G401 (cell line): ENCODE measurements around the gene ARHGAP25. TPM values are rescaled to one million over a fixed set of nuclear protein-coding genes. Genes with fewer than 3 reads are reported as not detected.

Experiments
- DNase-seq: peaks from one replicate; pipeline ENCODE4 v3.0.0-alpha.2; 2015; ENCODE audit warnings: low spot score
- in situ Hi-C: cut with HindIII; loops from 2 replicates; pipeline ENCODE4 v1.10.0; 2016; ENCODE audit warnings: low sequenced_read_pairs, mixed read lengths
- total RNA-seq: library from RNA; depleted of rRNA; stranded (reverse); fragments of >200 nt; shearing (Covaris generic); gene quantifications from 2 replicates; pipeline ENCODE4 v1.2.3, GENCODE V29; 2014

Gene ARHGAP25
- total RNA-seq, 1 experiment from 2014 or later, result not detected

DNA sequence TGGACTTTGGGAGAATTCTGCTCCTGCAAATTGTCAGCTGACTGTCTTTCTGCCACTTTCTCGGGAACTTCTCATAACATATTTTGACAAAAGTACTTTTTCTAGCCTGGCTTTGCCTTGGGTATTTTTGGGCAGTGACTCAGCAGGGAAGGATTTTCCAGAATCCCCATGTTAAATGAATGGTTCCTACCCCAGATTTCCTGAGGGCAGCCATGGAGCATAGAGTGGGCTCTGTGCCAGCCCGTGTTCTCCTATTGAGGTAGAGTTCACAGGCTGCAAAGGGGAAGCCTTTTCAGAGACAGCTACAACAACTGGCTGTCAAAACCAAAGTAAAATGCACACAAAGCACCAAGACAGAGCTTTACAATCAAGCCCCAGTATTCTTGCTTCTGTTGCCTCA lies 76.8 kb downstream of the ARHGAP25 start:
- no peak for DNase-seq
- in situ Hi-C loops, result no loop called here

DNA sequence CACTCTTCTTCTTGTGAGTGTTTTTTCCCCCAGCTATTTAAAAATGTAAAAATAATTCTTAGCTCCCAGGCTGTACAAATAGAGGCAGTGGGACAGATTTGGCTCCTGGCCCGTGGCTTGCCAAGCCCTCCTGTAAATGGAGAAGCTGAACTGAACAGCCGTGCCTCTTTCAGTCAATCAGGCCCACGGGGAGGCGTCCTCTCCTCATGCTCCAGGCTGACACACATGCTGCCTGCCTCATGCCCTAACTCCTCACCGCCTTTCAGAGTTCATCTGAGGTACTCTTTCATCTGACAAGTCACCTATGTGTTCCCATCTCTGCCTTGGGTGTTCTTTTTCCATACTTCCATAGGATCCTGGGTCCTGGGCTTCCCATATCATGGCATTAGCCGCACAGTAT lies 77.6 kb downstream of the ARHGAP25 start:
- in situ Hi-C loops, result no loop called here
- DNase-seq, result no peak

DNA sequence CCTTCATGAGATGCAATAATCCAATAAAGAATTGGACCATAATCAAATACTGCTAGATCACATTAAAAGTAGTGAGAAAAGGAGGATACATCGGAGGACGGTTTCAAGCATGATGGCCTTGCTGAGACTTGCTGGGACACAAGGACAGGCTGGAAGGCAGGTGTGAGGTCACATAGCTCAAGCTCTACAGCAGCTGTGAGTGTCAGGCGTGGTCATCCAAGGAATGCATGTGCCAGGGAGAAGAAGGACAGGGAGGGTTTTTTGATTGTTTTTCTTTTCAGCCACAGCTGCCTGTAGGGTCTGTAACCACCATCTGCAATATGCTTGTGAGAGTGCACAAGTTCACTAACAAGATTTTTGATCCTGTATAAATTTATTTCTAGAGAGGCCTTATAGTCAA lies 79.0 kb downstream of the ARHGAP25 start:
- DNase-seq, result no peak
- in situ Hi-C loops, result no loop called here

DNA sequence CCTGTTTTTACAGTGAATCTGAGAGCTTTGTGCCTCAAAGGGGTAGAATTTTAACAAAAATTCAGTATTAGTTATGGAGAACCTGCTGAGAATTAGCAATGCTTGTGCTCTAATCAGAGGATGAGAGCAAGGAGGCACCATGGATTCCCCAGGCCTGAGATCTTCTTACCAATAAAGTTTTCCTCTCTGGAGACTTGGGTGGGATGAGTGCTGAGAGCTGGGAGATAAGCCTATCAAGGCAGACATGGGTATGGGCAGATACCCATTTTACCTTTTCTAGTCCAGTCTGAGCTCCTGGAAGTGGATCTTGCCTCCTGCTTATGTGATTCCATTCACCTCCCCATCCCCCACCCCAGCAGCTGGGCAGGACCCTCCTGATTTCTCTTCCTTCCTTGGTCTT lies 82.7 kb downstream of the ARHGAP25 start:
- no peak for DNase-seq
- in situ Hi-C loops, result no loop called here

DNA sequence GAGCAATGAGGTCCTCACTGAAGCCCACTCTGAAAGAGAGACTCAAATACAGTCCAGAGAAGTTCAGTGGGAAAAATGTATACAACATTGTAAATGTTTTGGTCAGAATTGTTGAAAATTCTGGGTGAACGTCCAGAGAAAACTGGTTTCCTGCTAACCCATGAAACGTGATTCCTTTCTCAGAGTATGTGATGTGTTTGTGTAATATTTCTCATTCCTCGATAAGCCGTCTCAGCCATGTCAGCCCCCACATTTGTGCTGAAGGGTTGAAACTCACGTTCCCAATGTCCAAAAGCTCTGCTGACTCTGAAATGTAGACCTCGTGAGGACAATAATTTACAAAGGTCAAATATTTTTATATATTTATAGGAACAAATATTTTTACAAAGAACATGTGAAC lies 84.9 kb downstream of the ARHGAP25 start:
- in situ Hi-C loops, result no loop called here
- no peak for DNase-seq

DNA sequence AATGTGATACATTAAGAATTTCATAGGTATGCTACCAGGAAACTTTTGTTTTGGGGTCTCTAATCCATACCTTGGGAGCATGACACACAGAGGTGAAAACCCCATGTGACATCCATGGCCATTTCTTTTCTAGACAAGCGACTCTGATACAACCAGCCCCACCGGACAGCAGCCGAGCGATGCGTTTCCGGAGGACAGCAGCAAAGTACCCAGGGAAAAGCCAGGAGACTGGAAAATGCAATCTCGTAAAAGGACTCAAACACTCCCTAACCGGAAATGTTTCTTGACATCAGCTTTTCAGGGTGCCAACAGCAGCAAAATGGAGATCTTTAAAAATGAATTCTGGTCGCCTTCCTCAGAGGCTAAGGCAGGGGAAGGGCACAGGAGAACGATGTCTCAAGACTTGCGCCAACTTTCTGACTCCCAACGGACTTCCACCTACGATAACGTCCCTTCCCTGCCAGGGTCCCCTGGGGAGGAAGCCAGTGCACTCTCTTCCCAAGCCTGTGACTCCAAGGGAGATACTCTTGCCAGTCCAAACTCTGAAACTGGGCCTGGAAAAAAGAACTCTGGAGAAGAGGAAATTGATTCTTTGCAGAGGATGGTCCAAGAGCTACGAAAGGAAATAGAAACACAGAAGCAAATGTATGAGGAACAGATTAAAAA lies 87.7 kb downstream of the ARHGAP25 start:
- in situ Hi-C loops, result no loop called here

DNA sequence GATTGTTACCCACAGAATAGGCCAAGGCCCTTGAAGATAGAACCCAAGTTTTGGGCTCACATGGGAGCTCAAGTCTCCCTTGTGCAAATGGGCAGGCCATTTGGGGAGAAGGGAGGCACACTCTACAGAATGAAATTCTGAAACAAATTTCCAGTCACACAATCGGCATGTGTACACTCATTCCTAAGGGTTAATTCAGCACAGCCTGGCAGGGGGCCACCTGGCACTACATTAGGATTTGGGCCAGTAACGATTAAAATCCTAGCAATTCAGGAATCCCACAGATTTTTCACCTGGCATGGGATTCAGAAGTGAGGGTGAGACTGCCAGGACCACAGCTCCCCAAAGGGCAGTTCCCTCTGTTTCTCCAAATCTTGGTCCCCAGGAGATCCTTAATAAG lies 90.2 kb downstream of the ARHGAP25 start:
- in situ Hi-C loops, result no loop called here
- DNase-seq, result no peak

More for the DNA sequence above, 87.7 kb downstream of the ARHGAP25 start:
- no peak for DNase-seq

DNA sequence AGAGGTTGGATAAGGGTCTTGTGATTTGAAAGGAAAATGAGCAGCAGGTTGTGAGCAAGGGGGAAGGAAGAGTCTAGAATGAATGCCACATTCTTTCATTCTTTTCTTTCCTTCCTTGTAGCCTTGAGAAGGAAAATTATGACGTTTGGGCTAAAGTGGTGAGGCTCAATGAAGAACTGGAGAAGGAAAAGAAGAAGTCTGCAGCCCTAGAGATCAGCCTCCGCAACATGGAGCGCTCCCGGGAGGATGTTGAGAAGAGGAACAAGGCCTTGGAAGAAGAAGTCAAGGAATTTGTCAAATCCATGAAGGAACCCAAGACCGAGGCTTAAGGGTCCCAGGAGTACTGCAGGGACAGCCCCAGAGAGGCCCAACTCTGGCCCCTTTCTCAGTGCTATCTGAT lies 91.3 kb downstream of the ARHGAP25 start:
- in situ Hi-C loops, result no loop called here
- DNase-seq, result no peak

DNA sequence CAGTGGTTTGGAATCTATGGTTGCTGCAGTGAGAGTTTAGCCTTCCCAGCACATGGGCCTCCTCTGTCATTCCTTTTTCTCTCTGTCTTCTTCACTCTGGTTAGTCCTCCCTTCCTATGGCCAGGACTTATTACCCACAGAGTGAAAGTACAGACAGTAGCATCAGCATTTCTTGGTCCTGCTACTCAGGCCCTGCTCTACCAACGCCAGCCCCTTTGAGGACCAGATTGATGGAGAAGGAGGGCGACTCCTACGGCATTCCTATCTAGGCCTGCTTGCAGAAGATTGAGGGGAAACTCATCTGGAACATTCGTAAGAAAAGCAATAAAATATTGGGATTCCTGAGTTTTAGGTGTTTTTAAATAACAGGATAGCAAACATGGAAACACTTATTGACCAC lies 93.1 kb downstream of the ARHGAP25 start:
- no peak for DNase-seq

DNA sequence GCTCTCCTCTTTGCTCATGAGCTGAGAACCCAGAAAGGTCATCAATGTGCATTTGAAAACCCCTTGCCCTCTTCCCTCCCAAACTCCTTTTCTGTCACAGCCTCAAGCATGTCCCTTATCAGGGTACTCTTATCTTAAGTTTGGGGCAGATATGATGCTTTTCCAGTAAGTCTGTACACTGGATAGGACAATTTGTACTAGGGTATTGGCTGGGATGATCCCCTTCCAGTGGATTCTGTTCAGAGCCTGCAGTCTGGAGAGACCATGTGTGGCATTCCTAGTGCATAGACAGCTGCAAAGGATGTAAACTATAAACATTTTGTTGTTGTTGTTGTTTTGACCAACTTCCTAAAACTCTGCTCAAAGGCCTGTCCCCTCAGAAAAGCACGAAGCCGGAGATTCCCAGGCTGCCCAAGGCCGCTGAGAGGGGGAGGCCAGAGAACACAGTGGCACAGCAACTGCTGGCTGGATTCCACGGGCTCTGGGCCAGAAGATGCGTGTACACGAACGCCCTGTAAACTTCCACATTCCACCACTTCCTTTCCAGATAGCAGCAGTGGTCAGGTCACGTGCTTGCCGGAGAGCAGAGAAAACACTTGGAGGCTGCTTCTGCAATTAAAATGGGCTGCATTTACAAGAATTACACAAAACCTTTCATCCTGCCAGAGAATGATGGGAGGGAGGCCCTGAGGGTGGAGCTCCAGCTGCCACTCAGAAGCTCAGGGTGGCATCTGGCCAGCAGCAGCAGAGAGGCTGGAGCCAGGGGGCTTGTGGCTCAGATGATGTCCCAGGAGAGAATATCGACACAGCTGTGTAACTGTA lies 94.5 kb downstream of the ARHGAP25 start:
- in situ Hi-C loops, result no loop called here
- DNase-seq, result peak; percentile 30

More for the DNA sequence above, 93.1 kb downstream of the ARHGAP25 start:
- in situ Hi-C loops, result no loop called here

DNA sequence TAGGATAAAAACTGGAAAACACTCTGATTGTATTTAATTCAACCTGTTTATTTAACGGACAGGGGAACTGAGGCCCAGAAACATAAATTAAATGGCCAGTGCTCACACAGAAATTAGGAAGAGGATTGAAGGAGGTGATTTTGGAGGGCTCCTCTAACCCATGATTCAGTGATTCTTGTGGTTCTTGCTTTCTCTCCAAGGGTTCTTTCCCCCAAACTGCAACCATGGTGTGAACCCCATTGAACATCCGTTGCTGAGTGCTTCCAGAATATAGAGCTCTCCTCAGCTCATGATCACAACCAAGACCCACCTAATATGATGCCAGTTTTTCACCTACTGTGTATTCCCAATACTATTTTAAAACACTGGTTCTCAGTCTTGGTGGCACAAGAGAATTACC lies 95.1 kb downstream of the ARHGAP25 start:
- in situ Hi-C loops, result no loop called here
- DNase-seq, result no peak

DNA sequence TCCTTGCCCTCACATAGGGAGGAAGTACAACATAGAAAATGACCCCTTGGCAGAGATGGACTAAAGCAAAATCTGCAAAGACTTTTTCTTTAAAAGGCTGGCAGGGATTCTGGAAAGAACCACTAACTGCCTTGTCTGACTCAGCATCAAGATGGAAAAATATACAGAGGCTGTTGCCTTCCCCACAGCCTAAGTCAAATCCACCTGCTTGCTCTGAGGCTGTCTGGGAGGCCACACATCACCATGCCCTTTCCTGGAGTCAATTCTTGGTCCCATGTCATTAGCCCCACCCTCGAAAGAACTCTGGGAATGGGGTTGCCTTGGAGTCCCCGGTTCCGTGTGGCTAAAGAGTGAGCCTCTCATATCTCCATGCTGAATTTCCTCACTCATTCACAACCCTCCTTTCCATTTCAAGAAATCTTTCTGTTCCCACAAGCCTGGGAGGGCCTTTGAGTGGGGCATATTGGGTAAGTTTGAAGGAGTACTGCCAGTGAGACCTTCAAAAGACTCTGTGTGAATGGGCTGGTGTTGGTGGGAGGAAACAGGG lies 97.1 kb downstream of the ARHGAP25 start:
- DNase-seq, result no peak
- in situ Hi-C loops, result no loop called here

DNA sequence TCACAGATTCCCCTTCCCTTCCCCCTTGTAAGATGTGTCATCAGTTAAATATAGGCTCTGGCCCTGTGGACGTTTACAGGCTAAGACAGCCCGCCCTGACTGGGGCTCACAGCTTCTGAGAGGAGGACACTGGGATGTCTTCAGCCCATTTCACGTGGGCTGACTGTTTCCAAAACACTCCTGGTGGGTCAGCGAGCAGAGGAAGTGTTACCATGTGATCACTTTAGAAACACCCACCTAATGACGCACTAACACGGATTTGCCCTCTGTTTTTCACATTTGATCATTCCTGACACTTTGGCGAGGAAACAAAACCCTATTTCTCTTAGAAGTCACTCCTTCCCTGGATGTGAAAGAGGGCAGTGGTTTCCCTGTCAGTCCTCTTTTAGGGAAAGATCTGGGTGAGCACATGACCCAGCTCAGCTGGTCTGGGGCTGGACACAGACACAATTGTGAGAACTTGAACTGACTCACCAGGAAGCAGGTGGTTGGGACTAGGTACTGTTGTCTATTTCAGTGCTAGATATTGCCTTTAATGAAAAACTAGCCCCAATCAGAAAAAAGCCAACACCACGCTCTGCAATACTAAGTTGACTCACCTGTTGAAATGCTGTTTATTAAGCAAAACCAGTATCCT lies 97.7 kb downstream of the ARHGAP25 start:
- no peak for DNase-seq
- in situ Hi-C loops, result no loop called here

DNA sequence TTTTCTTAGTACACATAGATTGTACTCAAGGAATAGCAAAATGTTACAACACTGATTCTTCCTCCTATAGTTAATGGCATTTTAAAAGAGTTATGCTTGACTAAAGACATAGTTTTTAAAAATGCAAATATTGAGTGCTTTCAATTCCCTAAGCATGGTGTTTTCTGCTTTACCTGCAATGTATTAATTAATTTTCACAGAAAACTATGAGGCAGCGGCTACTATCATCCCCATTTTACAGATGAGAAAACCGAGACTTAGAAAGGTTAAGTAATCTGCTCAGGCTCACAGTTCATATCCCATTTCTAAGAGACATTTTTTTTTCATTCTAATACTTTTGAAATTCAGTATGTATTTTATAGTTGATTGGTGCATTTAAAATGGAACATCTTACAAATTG lies 98.6 kb downstream of the ARHGAP25 start:
- no peak for DNase-seq
- in situ Hi-C loops, result no loop called here

DNA sequence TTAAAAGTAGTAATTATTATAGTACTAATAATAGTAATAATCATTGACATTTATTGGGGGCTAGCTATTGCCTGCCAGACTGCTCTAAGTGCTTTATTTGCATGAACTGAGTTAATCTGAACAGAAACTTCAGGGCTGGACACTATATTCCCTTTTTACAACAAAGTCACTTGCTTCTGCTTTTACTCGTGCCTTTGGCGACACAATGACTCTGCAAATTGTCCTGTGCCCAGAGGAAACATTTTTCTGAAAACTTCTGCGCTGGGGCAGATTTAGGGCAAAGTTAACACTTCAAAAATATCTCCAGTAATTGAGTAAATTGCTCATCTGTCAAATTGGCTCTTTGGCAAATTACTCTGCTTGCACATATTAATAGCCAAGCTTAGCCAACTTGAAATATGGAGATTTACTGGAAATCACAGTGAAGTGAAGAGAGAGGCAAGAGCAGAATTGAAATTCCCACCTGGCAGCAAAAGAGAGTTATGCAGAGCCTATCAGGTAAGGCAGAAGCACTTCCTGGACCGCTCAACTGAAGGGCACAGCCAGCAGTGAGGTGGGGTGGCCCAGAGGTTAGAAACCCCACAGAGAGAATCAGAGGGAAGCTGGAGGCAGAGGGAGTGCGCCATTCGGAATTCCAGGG lies 100.2 kb downstream of the ARHGAP25 start:
- DNase-seq, result no peak
- in situ Hi-C loops, result no loop called here

DNA sequence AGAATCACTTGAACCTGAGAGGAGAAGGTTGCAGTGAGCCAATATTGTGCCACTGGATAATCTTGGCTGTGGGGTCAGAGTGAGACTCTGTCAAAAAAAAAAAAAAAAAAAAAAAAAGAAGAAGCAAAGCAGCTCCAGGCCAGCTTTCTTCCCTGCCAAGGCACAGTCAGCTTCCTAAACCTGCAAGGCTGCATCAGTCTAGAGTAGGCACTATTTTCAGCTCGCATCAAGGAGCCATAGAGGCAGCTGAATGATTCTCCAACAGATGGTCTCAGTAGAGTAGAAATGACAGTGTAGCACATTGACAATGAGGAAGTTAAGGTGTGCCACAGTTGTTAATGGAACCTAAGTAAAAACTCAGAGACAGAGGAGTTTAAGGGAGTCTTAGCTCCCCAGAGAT lies 101.0 kb downstream of the ARHGAP25 start:
- no peak for DNase-seq
- in situ Hi-C loops, result no loop called here

DNA sequence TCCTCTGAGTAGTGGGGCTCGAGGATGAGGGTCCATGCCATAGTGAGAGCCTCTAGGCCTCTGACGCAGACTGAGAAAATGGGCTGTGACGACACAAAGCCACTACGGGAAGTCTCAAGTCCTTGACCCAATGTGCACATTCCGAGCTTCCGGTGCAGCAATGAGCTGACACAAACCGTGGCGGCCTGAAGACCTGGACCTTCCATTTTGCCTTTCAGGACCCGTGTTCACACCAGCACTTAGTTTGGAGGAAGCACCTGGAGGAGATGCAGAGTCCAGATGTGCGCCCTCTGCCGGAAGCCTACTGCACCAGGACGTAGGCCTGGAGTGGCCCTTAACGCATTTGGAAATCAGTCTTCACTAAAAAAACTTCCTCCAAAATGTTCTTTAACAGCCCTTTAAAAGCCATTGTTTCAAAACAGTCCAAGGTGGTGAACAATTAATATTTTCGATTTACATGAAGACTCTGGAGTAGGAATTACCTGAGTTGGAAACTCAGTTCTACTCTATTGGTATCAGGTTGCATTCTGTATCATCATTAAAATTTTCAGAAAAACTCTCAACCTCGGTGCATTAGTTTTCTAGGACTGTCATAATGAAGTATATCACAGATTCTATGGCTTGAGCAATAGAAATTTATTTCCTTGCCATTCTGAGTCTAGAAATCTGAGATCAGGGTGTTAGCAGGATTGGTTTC lies 102.7 kb downstream of the ARHGAP25 start:
- DNase-seq, result no peak
- in situ Hi-C loops, result no loop called here

DNA sequence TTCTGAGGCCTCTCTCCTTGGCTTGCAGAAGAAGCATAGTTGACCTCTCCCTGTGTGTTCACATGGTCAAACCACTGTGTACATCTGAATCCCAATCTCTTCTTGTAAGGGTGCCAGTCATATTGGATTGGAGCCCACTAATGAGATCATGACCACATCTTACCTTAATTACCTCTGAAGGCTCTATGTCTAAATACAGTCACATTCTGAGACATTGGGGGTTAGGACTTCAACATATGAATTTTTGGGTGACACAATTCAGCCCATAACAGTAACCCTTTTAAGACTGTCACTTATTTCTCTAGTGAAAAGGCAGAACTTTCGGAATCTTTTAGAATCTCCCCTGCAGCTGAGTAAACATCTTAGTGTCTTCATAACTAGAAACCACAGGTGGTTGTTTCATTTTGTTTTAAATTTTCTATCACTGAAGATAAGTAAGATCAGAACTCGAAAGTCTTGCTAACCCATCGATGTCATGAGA lies 103.3 kb downstream of the ARHGAP25 start:
- in situ Hi-C loops, result no loop called here
- no peak for DNase-seq

DNA sequence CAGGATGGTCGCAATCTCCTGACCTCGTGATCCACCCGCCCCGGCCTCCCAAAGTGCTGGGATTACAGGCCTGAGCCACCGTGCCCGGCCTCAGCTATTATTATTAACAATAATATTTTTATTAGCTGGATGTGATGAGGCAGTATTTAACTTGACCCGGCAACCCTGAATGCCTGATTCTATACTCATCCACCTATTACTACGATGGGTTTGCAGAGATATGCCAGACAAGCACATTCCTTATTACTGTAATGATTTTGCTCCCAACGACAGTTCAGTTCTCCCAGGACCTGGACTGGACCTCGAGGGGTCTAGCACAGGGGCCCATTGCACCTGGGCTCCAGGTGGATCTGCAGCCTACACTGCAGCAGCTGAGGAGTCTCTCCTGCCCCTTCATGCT lies 104.0 kb downstream of the ARHGAP25 start:
- in situ Hi-C loops, result no loop called here
- DNase-seq, result no peak
